Measurements from ENCODE around the gene CCL26. TPM values are rescaled to one million over a fixed set of nuclear protein-coding genes. Genes with fewer than 3 reads are reported as not detected.
"Not testable (repeated sequence)": the region's sequence is repeated elsewhere in the genome, so short reads cannot be mapped to it uniquely, and the experiment has no call there.

The CCL26 gene
- polyA plus RNA-seq, 3 donors, result not detected

GRCh38 chr7:75738975-75739795 is 32.8 kb downstream of the CCL26 start:
- DNase-seq, result peak; percentile 100

- no peak for DNase-seq
Observed at GRCh38 chr7:75738604-75738974, 33.4 kb downstream of the CCL26 start, which contains the start of gene HIP1. TSS of gene HIP1 (minus strand) at chr7:75738941. CDS start at chr7:75738920, 21 bp downstream.

GRCh38 chr7:75737856-75738603 is 34.0 kb downstream of the CCL26 start:
- DNase-seq, result no peak

- no peak for DNase-seq
Observed at GRCh38 chr7:75735581-75736350, 36.2 kb downstream of the CCL26 start.

- DNase-seq, result peak; percentile 74
Observed at GRCh38 chr7:75734586-75735458, 37.2 kb downstream of the CCL26 start.

GRCh38 chr7:75732764-75733630 is 39.0 kb downstream of the CCL26 start:
- DNase-seq, result no peak

GRCh38 chr7:75732016-75732521 is 39.9 kb downstream of the CCL26 start:
- no peak for DNase-seq

GRCh38 chr7:75729851-75730274 is 42.1 kb downstream of the CCL26 start:
- DNase-seq, result no peak

GRCh38 chr7:75727881-75728593 is 44.0 kb downstream of the CCL26 start:
- DNase-seq, result no peak

GRCh38 chr7:75727351-75727750 is 44.7 kb downstream of the CCL26 start:
- DNase-seq, result not testable (repeated sequence)

- DNase-seq, result no peak
Observed at GRCh38 chr7:75725306-75725705, 46.7 kb downstream of the CCL26 start.

GRCh38 chr7:75723444-75723843 is 48.6 kb downstream of the CCL26 start:
- DNase-seq, result no peak

- no peak for DNase-seq
Observed at GRCh38 chr7:75722373-75722772, 49.6 kb downstream of the CCL26 start.

GRCh38 chr7:75721922-75722321 is 50.1 kb downstream of the CCL26 start:
- not testable (repeated sequence) for DNase-seq

- DNase-seq, result no peak
Observed at GRCh38 chr7:75721426-75721825, 50.6 kb downstream of the CCL26 start.

- DNase-seq, result no peak
Observed at GRCh38 chr7:75719626-75720025, 52.4 kb downstream of the CCL26 start.
